NK-92 (cell line): ENCODE measurements around the gene WFIKKN1.
A peak's percentile ranks its signal among the peaks of the same experiment; 100 is the strongest.

Experiments
- DNase-seq: peaks from one replicate; lab custom pipeline; 2025; ENCODE audit not compliant: unreplicated experiment; lab: John Stamatoyannopoulos, UW

Gene WFIKKN1

GRCh38 chr16:671353-672131 is 40.8 kb downstream of the WFIKKN1 start:
- no peak for DNase-seq

DNA sequence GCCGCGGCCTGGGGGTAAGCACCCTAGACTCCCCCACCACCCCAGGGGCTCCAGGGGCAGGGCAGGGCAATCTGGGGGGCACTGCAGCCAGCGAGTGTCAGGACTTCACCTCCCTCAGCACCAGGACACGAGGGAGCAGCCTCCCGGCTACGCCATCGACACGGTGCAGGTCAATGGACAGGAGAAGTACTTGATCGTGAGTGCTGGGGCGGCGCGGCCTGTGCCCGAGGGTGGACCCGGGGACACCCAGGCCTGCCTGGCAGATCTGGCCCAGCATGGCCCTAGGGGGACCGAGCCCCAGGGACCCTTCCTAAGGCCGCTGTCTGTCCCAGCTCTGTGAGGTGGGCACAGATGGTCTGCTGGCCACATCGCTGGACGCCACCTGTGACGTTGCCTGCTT is 41.6 kb downstream of the WFIKKN1 start:
- DNase-seq, result no peak

GRCh38 chr16:672851-673250 is 42.1 kb downstream of the WFIKKN1 start:
- DNase-seq, result no peak

DNA sequence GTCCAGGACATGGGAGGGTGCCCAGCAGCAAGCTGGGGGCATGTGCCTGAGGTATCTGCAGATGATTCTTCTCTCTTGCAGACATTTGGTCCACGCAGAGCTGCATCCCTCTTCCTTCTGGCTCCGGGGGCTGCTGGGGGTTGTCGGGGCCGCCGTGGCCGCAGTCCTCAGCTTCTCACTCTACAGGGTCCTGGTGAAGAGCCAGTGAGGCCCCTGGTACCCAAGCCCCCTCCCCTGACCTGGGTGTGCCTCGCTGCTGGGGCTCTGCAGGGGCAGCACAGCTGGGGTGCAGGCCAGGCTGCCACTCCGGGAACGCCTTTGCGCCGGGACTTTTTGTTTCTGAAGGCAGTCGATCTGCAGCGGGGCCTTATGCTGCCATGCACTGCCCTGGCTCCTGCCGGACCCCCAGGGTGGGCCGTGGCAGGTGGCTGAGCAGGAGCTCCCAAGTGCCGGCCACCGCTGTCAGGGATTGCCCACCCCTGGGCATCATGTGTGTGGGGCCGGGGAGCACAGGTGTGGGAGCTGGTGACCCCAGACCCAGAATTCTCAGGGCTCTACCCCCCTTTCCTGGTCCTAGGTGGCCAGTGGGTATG is 42.7 kb downstream of the WFIKKN1 start:
- no peak for DNase-seq

GRCh38 chr16:674214-674881 is 43.6 kb downstream of the WFIKKN1 start:
- no peak for DNase-seq

GRCh38 chr16:674968-675883 is 44.4 kb downstream of the WFIKKN1 start, which contains the start of gene RHBDL1:
RHBDL1 (plus strand) TSS chr16:675671; CDS start chr16:675791, 120 bp downstream.
- no peak for DNase-seq

DNA sequence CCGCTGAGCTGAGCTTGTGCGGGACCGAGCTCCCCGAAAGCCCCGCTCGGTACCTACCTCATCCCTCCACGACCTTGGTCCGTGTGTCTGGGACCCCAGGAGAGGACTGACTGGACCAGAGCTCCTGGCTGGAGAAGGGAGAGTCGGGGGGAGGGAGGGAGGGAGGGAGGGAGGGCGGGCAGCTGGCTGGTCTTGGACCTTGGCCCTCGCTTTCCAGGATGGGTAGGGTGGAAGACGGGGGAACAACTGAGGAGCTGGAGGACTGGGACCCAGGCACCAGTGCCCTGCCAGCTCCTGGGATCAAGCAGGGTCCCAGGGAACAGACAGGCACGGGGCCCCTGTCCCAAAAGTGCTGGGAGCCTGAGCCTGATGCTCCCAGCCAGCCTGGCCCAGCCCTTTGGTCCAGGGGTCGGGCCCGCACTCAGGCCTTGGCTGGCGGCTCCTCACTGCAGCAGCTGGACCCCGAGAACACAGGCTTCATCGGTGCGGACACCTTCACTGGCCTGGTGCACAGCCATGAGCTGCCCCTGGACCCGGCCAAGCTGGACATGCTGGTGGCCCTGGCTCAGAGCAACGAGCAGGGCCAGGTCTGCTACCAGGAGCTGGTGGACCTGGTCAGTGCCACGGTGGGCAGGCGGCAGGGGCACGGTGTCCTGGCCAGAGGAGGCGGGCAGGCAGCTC is 45.2 kb downstream of the WFIKKN1 start:
- DNase-seq, result no peak

- no peak for DNase-seq
These were observed 45.7 kb downstream of the WFIKKN1 start for GRCh38 chr16:676565-676902.

DNA sequence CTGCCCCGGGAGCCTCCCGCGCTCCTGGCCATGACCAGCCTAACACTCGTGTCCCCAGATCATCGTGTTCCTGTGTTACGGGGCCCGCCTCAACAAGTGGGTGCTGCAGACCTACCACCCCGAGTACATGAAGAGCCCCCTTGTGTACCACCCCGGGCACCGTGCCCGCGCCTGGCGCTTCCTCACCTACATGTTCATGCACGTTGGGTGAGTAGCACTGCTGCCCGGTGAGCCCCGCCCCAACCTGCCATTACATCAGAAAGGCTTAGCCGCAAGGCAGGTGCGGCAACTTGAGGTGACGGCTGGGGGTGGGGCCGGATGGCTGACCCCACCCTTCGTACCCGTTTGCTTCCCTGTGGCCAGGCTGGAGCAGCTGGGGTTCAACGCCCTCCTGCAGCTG is 46.1 kb downstream of the WFIKKN1 start:
- no peak for DNase-seq

DNA sequence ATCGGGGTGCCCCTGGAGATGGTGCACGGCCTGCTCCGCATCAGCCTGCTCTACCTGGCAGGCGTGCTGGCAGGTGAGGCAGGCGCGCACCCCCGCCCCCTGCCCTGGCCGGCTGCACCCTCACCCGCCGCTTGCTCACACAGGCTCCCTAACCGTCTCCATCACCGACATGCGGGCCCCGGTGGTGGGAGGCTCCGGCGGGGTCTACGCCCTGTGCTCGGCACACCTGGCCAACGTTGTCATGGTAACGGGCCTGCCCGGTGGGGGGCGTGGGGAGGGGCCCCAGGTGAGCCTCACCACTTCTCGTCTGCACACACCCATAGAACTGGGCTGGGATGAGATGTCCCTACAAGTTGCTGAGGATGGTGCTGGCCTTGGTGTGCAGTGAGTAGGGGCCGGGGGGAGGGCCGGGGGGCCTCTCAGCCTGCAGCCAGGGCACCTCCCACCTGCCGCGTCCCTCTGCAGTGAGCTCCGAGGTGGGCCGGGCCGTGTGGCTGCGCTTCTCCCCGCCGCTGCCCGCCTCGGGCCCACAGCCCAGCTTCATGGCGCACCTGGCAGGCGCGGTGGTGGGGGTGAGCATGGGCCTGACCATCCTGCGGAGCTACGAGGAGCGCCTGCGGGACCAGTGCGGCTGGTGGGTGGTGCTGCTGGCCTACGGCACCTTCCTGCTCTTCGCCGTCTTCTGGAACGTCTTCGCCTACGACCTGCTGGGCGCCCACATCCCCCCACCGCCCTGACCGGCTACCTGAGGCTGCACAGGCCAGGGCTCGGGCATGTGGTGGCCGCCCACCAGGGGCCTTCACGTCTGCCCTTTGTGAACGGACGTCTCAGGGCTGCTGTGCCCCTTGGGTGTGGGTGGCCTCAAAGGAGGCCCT is 46.8 kb downstream of the WFIKKN1 start:
- no peak for DNase-seq

DNA sequence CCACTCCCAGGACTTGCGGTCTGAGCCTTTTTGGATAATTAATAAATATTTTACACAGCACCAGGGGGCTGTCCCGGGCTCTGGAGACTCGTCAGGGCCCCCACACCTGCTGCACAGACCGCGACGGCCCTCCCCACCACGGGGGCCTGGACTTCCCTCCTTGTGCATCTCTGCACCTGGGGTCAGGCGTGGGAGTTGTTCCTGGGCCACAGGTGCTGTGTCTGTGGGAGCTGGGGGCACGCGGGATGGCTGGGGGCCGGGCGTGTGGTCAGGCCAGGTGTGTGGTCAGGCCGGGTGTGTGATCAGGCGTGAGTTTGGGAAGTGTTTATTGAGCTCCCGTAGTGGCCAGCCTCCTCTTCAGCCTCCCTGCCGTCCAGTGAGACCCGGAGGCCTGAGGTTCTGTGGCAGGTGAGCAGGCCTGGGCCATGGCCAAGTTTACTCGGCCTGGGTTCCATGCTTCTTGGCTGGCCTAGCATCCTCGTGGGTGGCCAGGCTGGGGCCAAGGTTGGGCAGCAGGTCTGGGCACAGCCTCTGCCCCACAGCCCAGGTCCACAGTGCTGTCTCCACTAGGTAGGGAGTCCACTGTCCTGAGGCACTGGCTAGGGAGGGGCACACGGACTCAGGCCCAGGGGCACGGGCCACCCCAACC is 47.5 kb downstream of the WFIKKN1 start:
- DNase-seq, result no peak

GRCh38 chr16:678858-679813 is 48.4 kb downstream of the WFIKKN1 start:
- DNase-seq, result no peak

GRCh38 chr16:679814-680624 is 49.2 kb downstream of the WFIKKN1 start, which contains the start of gene STUB1:
STUB1 (plus strand) TSS chr16:680410; CDS start chr16:680526, 116 bp downstream.
- DNase-seq, result peak; percentile 35

DNA sequence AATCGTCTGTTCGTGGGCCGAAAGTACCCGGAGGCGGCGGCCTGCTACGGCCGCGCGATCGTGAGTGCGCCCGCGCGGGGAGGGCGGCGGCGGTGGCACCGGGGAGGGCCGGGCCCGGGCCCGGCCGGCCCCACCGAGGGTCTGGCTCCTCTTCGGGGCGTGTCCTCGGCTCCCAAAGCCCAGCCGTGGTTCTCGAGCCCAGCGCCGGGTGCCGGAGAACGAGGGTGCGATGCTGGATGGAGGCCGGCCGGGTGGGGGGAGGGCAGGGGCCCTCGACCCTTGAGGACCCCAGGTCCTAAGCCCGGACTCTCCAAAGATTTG is 49.8 kb downstream of the WFIKKN1 start:
- DNase-seq, result no peak

GRCh38 chr16:680967-681745 is 50.4 kb downstream of the WFIKKN1 start:
- DNase-seq, result no peak

DNA sequence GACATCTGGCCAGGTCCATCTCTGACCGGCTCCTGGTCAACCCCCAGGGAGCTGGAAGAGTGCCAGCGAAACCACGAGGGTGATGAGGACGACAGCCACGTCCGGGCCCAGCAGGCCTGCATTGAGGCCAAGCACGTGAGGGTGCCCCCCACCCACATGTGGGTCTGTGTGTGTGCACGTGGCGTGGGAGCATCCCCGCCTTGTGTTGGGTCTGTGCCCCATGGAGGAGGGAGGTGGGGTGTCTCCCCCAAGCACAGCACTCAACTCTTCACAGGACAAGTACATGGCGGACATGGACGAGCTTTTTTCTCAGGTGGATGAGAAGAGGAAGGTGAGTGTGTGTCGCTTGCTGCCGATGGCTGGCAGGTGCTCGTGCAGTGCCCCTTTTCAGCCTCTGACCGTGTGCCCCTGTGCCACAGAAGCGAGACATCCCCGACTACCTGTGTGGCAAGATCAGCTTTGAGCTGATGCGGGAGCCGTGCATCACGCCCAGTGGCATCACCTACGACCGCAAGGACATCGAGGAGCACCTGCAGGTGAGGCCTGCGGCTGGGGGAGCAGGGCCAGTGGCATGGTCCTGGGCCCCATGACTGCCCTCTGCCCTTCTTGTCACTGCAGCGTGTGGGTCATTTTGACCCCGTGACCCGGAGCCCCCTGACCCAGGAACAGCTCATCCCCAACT is 51.1 kb downstream of the WFIKKN1 start:
- DNase-seq, result no peak
